Measurements from ENCODE around the gene OR2F1.

- no peak for TF ChIP-seq CTCF (IDR thresholded peaks at IDR 0.05)
- no peak for TF ChIP-seq POLR2A (IDR thresholded peaks at IDR 0.05)
Observed at GRCh38 chr7:143914938-143915652, 39.5 kb upstream of the OR2F1 start.
